ENCODE data around the gene MEGF11.

MEGF11 gene

DNA sequence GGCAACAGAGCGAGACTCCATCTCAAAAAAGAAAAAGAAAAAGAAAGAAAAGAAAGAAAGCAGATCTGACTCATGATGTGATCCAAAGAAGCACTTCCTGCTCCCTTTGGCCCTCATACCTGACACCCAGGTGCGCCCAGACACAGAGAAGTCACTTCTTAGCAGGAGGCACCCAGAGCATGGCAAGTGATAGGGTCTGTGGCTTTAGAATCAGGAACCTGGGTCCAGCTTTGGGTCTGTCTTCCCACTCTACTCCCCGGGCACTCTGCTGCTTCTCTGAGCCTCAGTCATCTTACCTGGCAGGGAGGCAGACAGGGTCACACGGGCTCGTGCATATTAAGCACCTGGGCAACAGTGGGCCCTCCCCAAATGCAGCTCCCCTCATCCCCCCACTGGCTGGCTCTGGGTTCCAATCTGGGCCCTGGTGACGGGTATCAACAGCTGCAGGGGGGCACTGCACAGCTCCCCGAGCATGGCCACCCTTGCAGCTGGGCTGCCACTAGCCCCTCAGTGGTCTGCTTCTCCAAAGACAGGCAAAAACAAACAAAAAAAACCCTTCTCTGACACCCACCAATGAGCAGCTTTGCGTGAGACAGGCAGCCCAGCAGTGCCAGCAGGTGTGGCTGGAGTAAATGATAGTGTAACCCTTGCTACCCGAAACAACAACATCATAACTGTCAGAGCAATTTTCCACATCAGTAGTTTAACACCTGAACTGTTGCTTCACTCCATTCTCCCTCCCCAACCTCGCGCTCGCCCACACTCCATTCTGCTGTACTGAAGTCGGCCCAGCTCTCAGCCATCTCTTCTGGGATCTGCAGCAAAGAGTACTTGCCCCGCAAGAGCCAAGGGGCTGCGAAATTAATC, 99.8 kb downstream of the MEGF11 start:
- FAIRE-seq = no peak
- DNase-seq (ENCODE audit: insufficient read length, low spot score) = no peak

DNA sequence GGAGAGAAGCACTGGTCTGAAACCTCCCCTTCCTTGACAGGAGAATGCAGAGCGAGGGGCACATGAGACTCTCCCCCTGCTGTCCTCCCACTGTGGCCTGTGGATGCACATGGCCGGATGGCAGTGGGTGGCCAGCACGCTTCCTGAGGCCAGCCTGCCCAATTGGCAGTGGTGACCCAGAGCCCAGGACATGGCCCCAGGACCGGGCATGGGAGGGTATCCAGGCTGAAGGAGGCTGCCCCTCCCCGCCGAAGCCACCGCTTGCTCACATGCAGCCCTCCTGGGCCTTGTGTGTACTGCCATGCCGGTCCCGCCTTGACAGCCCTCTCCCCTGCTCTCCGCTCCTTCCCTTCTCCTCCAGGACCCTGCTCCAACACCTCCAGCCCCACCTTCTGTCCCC, 100.9 kb downstream of the MEGF11 start:
- FAIRE-seq (no peak), DNase-seq (ENCODE audit: insufficient read length, low spot score) (no peak)

DNA sequence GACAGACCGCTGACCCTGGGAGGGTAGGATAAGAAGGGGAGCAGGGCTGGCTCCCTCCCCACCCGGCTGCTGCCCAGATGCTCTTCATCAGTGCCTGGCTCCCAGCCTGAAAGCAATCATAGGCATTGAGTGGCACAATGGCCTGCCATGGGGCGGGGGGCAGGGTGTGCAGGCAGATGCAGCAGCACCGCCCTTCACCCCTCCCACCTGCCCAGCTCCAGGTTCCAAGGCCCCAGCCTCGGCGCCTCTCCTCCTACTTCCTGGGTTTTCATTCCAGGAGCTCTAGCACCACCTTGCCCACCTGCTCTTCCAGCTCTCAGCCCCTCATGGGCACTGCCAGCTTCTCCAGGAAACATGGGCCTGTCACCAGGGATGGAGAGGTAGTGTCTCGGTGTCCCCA, 101.7 kb downstream of the MEGF11 start:
- FAIRE-seq (no peak), DNase-seq (ENCODE audit: insufficient read length, low spot score) (no peak)

GRCh38 chr15:66149871-66150270, 103.7 kb downstream of the MEGF11 start:
- DNase-seq (ENCODE audit: insufficient read length, low spot score) (no peak), FAIRE-seq (no peak)

GRCh38 chr15:66148187-66148586, 105.4 kb downstream of the MEGF11 start:
- DNase-seq (ENCODE audit: insufficient read length, low spot score) (no peak), FAIRE-seq (no peak)

DNA sequence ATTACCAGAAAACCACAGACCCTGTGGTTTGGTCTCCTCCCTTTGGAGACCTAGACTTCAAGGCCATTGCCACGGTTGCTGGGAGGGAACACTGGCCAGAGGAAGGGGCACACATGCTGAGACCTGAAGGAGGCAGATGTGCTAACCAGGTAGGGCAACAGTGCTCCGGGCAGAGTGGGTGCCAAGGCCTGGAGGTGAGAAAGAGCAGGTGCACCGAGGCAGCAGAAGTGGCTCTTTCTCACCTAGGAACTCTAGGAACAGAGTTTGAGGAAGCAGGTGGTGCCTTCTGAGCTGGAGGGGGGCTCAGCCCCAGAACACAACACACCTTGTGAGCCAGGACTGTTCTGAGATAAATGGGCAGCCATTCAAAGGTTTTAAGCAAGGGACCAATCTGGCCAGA, 106.1 kb downstream of the MEGF11 start:
- FAIRE-seq (no peak), DNase-seq (ENCODE audit: insufficient read length, low spot score) (no peak)

- DNase-seq (ENCODE audit: insufficient read length, low spot score) = no peak
These were observed 107.8 kb downstream of the MEGF11 start for GRCh38 chr15:66145726-66146182.

DNA sequence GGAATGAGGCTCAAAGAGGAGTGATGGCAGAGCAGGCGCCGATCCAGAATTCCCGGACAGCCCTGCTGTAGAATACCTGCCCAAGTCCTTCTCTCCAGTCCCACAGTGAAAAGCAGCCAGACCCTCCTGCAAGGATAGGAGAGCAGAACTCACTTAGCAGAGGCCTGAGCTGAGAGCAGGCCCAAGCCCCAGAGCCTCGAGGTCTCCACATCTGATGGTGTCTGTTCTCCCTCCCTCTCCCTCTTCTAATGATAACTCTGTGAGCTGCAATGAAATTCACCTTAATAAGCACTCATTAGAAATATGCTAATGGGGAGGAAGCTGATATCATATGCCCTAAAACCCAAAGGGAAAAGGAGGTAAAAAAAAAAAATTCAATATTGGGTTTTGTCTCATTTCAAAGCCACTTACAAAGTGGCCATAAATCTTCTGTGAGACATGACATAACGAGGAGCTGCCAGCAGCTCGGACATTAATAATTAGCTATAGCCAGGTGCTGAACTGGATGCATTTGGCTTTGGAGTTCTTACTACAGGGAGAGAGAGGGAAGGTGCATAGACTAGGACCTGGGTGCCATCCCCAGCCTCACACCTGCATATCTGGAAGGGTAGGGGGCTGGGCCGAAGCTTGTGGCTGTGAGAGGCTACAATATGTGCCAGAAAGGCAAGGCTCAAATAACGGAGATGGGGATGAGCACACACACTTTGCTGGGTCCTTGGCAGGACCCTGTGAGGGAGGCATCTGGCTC, 108.4 kb downstream of the MEGF11 start:
- FAIRE-seq = no peak
- no peak for DNase-seq (ENCODE audit: insufficient read length, low spot score)

More at GRCh38 chr15:66145726-66146182, 107.8 kb downstream of the MEGF11 start:
- FAIRE-seq = no peak

- no peak for FAIRE-seq
- DNase-seq (ENCODE audit: insufficient read length, low spot score) = no peak
These were observed 111.3 kb downstream of the MEGF11 start for GRCh38 chr15:66142285-66142684.

DNA sequence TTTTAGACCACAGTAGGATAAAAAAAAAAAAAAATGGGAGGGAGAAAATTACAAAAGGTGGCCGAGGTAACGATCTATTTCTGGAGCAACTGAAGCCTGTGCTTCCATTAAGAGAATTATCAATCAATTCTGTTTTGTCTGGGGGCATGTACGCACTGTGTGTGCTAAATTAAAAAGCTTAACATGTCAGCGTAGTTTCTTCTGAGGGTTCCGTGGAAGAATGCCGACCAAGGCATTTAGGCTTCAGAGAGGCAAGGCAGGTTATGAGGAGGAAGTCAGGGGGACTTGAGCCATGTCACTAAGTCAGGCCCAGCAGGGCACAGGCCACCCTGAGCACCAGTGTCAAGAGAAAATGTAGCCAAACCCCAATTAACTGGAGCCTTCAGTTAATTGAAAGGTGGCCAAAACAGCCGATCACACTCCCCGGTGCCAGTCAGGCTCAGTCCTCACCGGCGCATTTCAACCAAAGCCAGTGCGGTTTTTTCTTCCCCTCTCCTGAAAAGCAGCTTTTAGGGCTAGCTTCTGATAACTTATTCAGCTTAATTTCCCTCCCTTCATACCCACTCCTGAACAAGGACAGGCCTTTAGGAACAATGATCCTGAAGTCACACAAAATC, 113.9 kb downstream of the MEGF11 start:
- no peak for FAIRE-seq
- DNase-seq (ENCODE audit: insufficient read length, low spot score) = no peak

GRCh38 chr15:66138892-66139590, 114.5 kb downstream of the MEGF11 start:
- FAIRE-seq (no peak), DNase-seq (ENCODE audit: insufficient read length, low spot score) (no peak)

DNA sequence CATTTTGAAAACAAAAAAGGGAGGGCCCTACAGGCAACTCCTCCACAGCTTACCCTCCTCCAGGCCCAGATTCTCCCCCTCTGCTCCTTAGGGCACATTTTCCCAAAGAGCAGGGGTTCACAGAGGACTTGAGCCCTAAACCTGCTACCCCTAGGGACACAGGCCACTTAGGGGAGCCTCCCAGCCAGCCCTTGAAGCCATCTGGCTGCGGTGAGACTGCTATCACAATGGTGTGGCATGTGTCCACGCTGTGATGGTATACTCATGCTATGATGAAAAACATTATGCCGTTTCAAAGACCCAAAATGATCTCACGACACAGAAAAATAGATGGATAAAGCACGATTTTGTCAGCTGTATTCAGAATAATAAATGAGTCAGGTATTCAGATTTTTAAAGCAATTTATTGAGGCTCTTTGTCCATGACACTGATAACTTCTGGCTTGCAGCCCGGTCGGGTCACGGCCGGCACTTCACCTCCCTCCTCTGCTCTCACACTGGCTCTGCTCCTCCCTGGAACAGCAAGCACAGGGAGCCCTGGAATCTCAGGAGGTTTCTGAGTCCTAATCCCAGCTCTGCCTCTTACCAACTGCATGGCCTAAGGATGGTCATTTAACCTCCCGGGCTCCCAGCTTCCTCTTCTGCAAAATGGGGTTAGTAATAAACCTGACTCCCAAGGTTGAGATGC, 115.3 kb downstream of the MEGF11 start:
- FAIRE-seq = no peak
- DNase-seq (ENCODE audit: insufficient read length, low spot score) = no peak

- DNase-seq (ENCODE audit: insufficient read length, low spot score) = no peak
- FAIRE-seq = no peak
These were observed 116.6 kb downstream of the MEGF11 start for GRCh38 chr15:66136948-66137347.

DNA sequence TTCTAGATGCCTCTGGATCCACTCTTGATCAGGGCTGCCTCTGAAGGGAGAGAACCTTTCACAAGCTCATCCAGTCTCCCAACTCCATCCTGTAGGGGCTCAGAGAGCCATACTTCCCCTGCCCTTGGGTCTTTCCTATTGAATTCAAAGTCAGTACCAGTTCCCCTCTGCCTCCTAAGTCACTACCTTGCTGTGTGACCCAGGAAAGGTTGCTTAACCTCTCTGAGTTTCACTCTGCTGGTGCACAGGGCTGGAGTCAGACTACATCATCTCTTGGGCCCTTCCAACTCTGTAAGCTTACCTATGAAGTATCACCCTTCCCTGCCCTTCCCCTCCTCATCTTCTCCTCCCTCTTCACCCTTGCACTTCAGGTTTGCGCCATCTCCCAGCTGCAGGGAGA, 117.9 kb downstream of the MEGF11 start:
- DNase-seq (ENCODE audit: insufficient read length, low spot score) = no peak
- FAIRE-seq = no peak

- FAIRE-seq (no peak), DNase-seq (ENCODE audit: insufficient read length, low spot score) (no peak)
These were observed 119.3 kb downstream of the MEGF11 start for GRCh38 chr15:66134284-66134683.

DNA sequence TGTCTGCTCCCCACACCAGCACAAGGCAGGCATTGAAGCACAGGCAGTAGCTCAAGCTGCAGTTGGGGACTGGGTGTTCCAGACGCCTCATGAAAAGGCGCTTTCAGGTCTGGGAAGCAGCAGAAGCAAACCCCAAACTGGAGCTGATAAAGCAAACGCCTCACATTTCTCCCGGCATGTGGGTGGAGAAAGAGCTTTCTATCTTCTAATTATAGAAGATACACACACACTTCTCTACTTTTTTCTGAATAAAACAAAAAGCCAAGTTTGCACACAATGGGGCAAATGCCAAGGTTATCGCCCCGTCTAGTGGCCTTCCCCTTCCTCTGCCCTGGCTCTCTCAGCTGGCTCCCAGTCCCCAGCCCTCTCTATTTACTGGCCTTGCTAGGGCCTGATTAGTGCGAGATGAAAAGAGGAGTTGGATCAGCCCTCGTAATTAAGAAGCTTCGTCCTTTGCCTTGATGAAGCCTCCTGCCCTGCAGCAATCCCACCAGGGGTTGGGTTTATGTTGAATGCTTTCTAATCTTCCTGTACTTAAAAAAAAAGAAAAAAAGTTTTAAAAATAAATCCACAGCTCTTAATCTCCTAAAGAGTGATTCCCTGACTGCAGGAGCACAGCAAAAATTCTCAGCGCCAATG, 120.2 kb downstream of the MEGF11 start:
- DNase-seq (ENCODE audit: insufficient read length, low spot score) = no peak
- no peak for FAIRE-seq

- FAIRE-seq (no peak), DNase-seq (ENCODE audit: insufficient read length, low spot score) (no peak)
These were observed 121.2 kb downstream of the MEGF11 start for GRCh38 chr15:66132251-66132816.

DNA sequence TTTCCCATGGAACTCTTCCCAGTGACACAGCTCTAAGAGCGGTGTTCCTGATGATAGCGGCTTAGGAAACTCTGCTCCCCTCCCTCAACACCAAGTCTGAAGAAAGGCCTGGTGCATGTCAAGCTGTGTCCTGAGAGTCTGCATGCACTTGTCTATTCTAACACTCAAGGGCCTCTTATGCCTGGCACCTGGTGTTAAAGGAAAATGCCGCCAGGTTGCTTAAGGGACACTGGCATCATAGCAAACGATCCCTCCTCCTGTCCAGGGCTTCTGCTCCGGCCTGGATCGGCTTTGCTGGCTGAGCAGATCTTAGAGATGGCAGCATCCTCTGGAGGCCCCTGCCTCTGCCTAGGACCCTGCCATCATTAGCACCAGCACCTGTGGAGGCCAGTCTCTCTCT, 121.7 kb downstream of the MEGF11 start:
- no peak for DNase-seq (ENCODE audit: insufficient read length, low spot score)
- no peak for FAIRE-seq

- DNase-seq (ENCODE audit: insufficient read length, low spot score) (no peak), FAIRE-seq (no peak)
These were observed 122.3 kb downstream of the MEGF11 start for GRCh38 chr15:66131200-66131599.
